ENCODE data around the gene PLEKHG7.

DNA sequence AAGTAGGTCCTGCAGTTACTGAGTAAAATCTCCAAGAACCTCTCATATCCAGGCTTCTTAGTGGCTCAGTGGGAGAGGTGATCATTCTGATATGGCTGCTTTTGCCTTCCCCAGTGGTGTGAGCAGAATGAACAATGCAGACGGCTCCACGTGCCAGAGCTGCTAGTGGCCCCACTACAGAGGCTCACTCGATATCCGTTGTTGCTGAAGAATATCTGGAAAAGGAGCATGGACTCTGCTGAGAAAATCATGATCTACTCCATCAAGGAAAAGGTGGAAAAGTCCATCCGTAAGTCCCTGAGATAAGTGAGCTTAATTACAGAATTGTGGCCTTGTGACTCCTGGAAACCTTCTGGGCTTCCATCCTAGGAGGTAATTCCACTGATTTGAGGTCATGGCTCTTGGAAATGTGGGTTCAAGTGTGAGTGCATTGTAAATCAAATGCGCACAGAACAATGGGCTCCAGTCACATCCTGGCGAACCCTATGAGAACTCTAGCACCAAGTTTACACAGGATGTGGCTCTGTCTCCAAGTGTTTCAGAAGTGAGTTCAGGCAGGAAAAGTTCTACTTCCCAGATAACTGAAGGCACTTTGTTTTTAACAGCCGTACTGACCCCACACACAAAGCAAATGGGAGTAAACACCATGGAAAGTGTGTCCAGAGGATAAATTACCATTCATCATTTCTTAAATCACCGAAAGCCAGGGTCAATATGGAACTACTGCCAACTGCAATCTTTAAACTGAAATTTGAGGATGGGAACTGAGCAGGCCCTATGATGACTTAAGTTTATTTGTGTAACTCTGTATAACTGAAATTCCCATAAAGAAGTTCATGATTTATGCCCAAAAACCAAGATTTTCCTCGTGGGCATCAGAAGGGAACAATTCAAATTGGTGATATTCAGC, 51.4 kb downstream of the PLEKHG7 start:
- TF ChIP-seq, protein P1, sequence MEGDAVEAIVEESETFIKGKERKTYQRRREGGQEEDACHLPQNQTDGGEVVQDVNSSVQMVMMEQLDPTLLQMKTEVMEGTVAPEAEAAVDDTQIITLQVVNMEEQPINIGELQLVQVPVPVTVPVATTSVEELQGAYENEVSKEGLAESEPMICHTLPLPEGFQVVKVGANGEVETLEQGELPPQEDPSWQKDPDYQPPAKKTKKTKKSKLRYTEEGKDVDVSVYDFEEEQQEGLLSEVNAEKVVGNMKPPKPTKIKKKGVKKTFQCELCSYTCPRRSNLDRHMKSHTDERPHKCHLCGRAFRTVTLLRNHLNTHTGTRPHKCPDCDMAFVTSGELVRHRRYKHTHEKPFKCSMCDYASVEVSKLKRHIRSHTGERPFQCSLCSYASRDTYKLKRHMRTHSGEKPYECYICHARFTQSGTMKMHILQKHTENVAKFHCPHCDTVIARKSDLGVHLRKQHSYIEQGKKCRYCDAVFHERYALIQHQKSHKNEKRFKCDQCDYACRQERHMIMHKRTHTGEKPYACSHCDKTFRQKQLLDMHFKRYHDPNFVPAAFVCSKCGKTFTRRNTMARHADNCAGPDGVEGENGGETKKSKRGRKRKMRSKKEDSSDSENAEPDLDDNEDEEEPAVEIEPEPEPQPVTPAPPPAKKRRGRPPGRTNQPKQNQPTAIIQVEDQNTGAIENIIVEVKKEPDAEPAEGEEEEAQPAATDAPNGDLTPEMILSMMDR (IDR thresholded peaks at IDR 0.05 in 2 of 3, conservative IDR thresholded peaks at IDR 0.05 in 1 of 3; ENCODE audit: borderline replicate concordance in 1 of 3, insufficient read depth in 1 of 3, low read depth in 2 of 3, low read length in 2 of 3): no peak
- no peak for TF ChIP-seq JUND (IDR thresholded peaks at IDR 0.05)

All from HCT116 (cell line).